Right lobe of liver (tissue), 6 donors: Measurements from ENCODE around the gene SYNJ2. TPM values are rescaled to one million over a fixed set of nuclear protein-coding genes. Genes with fewer than 3 reads are reported as not detected.

ENCODE experiments used
- ATAC-seq, 4 donors: fragments of 200-7000 bp; cut with Tn5 transposase; one replicate each; pipeline ENCODE4 v1.9.1; 2020; ENCODE audit warnings: mild to moderate bottlenecking in 4 of 4, moderate library complexity in 4 of 4
- DNase-seq, 3 donors: peaks; one replicate each; pipeline ENCODE4 v3.0.0-alpha.2; 2020
- H3K27ac ChIP-seq, 3 donors: fragments of 200-600 bp; one replicate each; pipeline ENCODE4 v1.8.0; 2022
- H3K27me3 ChIP-seq, 2 donors: fragments of 200-600 bp; one replicate each; pipeline ENCODE4 v1.8.0; 2022
- H3K36me3 ChIP-seq, 4 donors: fragments of 200-600 bp; sonication (generic) in 1 of 4; one replicate each; pipeline versions ENCODE4 v1.5.1 to v1.8.0; 2017 to 2022; ENCODE audit warnings: control low read depth in 1 of 4
- H3K4me1 ChIP-seq, 4 donors: fragments of 200-600 bp; sonication (generic) in 1 of 4; one replicate each; pipeline versions ENCODE4 v1.5.1 to v1.8.0; 2017 to 2022; ENCODE audit warnings: control low read depth in 1 of 4
- H3K4me3 ChIP-seq, 3 donors: fragments of 200-600 bp; one replicate each; pipeline ENCODE4 v1.8.0; 2022
- H3K9me3 ChIP-seq, 4 donors: fragments of 200-600 bp; sonication (generic) in 1 of 4; one replicate each; pipeline versions ENCODE4 v1.5.1 to v1.8.0; 2017 to 2022; ENCODE audit warnings: control low read depth in 1 of 4
- POLR2A ChIP-seq: fragments of 450-650 bp; IDR thresholded peaks from one replicate; pipeline ENCODE4 v1.6.1; 2017; ENCODE audit warnings: antibody characterized with exemption, mild to moderate bottlenecking
- WGBS: methylation state at CpG from one replicate; pipeline ENCODE4 v1.1.6; 2018; ENCODE audit warnings: low coverage, low lambda C conversion rate; ENCODE audit not compliant: insufficient coverage; ENCODE audit errors: missing lambda C conversion rate; 5-methylcytosine and 5-hydroxymethylcytosine counted together
- intact Hi-C, 2 donors: fragments of 100-400 bp; cut with DNase I; formaldehyde crosslinking; loops; one replicate each; pipeline versions ENCODE4 v1.11.2 to v1.14.1; 2022
- total RNA-seq, 6 experiments: library from RNA; depleted of rRNA in 2 of 6; stranded (reverse); fragments of >200 nt in 2 of 6; fragmentation: NEBNext Ultra II Directional in 3 of 6; extraction: Animal tissue kit (Norgen Biotek cat#: 25700) in 3 of 6; gene quantifications; one replicate each; pipeline versions ENCODE4 v1.1.0 to v1.2.4, GENCODE V29; 2016 to 2023
- TF ChIP-seq, protein P1 (sequence below), 4 donors: fragments of 200-600 bp in 3 of 4; fragments of 450-650 bp in 1 of 4; IDR thresholded peaks; one replicate each; pipeline versions ENCODE4 v1.5.1 to v1.8.0; 2016 to 2022; ENCODE audit warnings: antibody characterized with exemption in 4 of 4, mild to moderate bottlenecking in 2 of 4
- donor health status: DM: no; HTN: yes; CAD: no.
- donor health status: DM: no; HTN: no; CAD: no.
- donor health status: DM: no; HTN: no; CAD: no.
- donor health status: DM: no; HTN: yes; CAD: no.
- donor health status: DM: no; HTN: yes; CAD: no.

Gene SYNJ2
- total RNA-seq, 6 experiments from 2014 or later = 3.2 to 7.4 (median 4.2) TPM

- DNase-seq = no peak
- Histone ChIP-seq H3K9me3 (no peaks in the 10 kb centered on the region), H3K36me3 (peaks cover 0 to 5% (median 0%) of the 10 kb centered on the region in 4 donors), H3K27me3 (no peaks in the 10 kb centered on the region), H3K4me1 (no peaks in the 10 kb centered on the region), H3K4me3 (no peak overlapping the region), H3K27ac (no peak overlapping the region)
- WGBS = 62% methylated on average over 2 of the region's 10 CpGs
- intact Hi-C loops = no loop called here
- TF ChIP-seq, protein P1, sequence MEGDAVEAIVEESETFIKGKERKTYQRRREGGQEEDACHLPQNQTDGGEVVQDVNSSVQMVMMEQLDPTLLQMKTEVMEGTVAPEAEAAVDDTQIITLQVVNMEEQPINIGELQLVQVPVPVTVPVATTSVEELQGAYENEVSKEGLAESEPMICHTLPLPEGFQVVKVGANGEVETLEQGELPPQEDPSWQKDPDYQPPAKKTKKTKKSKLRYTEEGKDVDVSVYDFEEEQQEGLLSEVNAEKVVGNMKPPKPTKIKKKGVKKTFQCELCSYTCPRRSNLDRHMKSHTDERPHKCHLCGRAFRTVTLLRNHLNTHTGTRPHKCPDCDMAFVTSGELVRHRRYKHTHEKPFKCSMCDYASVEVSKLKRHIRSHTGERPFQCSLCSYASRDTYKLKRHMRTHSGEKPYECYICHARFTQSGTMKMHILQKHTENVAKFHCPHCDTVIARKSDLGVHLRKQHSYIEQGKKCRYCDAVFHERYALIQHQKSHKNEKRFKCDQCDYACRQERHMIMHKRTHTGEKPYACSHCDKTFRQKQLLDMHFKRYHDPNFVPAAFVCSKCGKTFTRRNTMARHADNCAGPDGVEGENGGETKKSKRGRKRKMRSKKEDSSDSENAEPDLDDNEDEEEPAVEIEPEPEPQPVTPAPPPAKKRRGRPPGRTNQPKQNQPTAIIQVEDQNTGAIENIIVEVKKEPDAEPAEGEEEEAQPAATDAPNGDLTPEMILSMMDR (IDR thresholded peaks at IDR 0.05) = no peak
- TF ChIP-seq POLR2A = no peak
- ATAC-seq = no peak
These were observed 85.9 kb downstream of the SYNJ2 start for GRCh38 chr6:158067436-158068015.

GRCh38 chr6:158068156-158068892 is 86.7 kb downstream of the SYNJ2 start:
- H3K4me3 ChIP-seq = no peak overlapping the region
- H3K27ac ChIP-seq = no peak overlapping the region
- ATAC-seq (no peak), DNase-seq (no peak)
- peaks cover 0 to 5% (median 0%) of the 10 kb centered on the region in 4 donors for H3K36me3 ChIP-seq
- 92% methylated on average over 4 of the region's 10 CpGs for WGBS
- H3K9me3 ChIP-seq = no peaks in the 10 kb centered on the region
- intact Hi-C loops = no loop called here
- H3K4me1 ChIP-seq = no peaks in the 10 kb centered on the region
- no peaks in the 10 kb centered on the region for H3K27me3 ChIP-seq
- TF ChIP-seq POLR2A = no peak
- TF ChIP-seq, protein P1 (IDR thresholded peaks at IDR 0.05) = no peak

DNA sequence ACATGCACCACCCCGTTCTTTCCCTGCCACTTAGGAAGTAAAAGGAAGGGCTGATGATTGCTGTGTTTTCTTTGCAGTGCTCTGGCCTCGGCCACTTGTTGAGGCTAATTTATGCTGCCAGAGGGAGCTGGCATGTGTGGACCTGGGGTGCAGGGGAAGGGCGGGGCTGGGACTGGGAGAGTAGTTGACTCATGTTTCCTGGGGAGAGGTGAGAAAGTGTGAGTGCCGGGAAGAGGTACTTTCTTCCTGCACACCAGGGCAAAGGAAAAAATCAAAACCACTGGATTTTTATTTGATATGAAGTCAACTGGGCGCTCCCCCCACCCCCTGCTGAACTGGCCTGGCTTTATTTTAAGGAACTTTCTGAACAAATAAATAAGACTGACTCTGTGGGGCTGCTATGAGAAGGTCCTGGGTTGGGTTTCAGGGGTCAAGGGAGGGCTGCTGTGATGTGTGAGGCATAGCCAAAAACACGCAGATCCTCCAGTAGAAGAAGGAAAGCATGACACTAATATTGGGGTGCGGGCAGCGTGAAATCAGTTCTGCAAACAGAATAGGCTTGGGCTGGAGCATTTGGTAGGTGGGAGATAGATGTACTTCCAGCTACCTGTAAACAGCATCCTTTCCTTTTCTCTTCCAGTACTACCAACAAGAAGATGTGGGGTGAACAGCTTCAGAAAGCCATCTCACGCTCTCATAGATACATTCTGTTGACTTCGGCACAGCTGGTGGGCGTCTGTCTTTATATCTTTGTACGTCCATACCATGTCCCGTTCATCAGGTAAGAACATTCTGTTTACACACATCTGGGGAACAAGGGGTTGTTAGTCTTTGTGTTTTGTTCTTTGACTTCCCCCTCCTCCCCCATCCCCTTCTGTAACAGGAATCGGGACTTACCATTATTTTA is 87.5 kb downstream of the SYNJ2 start:
- DNase-seq (no peak), ATAC-seq (peak in 1 of 4 donors; percentile 57)
- no peaks in the 10 kb centered on the region for H3K27me3 ChIP-seq
- no peaks in the 10 kb centered on the region for H3K4me1 ChIP-seq
- WGBS = 78% methylated on average over 9 of the region's 14 CpGs
- no peaks in the 10 kb centered on the region for H3K9me3 ChIP-seq
- no peak overlapping the region for H3K27ac ChIP-seq
- H3K36me3 ChIP-seq = peaks cover 0 to 5% (median 0%) of the 10 kb centered on the region in 4 donors
- no peak overlapping the region for H3K4me3 ChIP-seq
- intact Hi-C loops = no loop called here
- TF ChIP-seq POLR2A = no peak
- TF ChIP-seq, protein P1 (IDR thresholded peaks at IDR 0.05) = no peak

GRCh38 chr6:158069800-158070195 is 88.1 kb downstream of the SYNJ2 start:
- DNase-seq = no peak
- no peaks in the 10 kb centered on the region for H3K4me1 ChIP-seq
- TF ChIP-seq, protein P1 (IDR thresholded peaks at IDR 0.05) = no peak
- no peak for TF ChIP-seq POLR2A
- WGBS = 63% methylated on average over 4 of the region's 6 CpGs
- H3K36me3 ChIP-seq = peaks cover 0 to 2% (median 0%) of the 10 kb centered on the region in 4 donors
- ATAC-seq = no peak
- H3K9me3 ChIP-seq = no peaks in the 10 kb centered on the region
- intact Hi-C loops = loop anchor here (5.0 kb wide), 2 partner anchors 87 to 92 kb away; partner anchors contain the start of gene SYNJ2 (in 1 of the 2)
- H3K27me3 ChIP-seq = no peaks in the 10 kb centered on the region
- H3K27ac ChIP-seq = no peak overlapping the region
- H3K4me3 ChIP-seq = no peak overlapping the region
